LNCaP clone FGC (cell line): ENCODE results near the gene CCDC127.
"Not testable (repeated sequence)": the region's sequence is repeated elsewhere in the genome, so short reads cannot be mapped to it uniquely, and the experiment has no call there.

Source experiments
- DNase-seq: peaks from one replicate; pipeline ENCODE4 v3.0.0-alpha.2; 2011; ENCODE audit warnings: low read depth
- H3K4me3 ChIP-seq: 2 replicates; pipeline ENCODE4 v1.5.1; 2011; ENCODE audit warnings: mild to moderate bottlenecking, low read depth, low read length, control low read depth
- TF ChIP-seq, protein P1 (sequence below): IDR thresholded peaks from 2 replicates; pipeline ENCODE4 v1.5.1; 2012; ENCODE audit warnings: mild to moderate bottlenecking; ENCODE audit not compliant: control insufficient read depth, insufficient read depth; ENCODE audit errors: extremely low read depth

Gene CCDC127, protein sequence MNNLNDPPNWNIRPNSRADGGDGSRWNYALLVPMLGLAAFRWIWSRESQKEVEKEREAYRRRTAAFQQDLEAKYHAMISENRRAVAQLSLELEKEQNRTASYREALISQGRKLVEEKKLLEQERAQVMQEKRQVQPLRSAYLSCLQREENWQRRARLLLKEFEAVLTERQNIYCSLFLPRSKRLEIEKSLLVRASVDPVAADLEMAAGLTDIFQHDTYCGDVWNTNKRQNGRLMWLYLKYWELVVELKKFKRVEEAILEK

GRCh38 chr5:217494-218456, at the start of gene CCDC127, which contains the start of gene SDHA:
CCDC127 (minus strand) TSS chr5:218153; CDS start chr5:216849, 1,304 bp downstream.
SDHA (plus strand) TSS chr5:218320; CDS start chr5:218356, 36 bp downstream.
- peak; percentile 47 for DNase-seq
- TF ChIP-seq, protein P1, sequence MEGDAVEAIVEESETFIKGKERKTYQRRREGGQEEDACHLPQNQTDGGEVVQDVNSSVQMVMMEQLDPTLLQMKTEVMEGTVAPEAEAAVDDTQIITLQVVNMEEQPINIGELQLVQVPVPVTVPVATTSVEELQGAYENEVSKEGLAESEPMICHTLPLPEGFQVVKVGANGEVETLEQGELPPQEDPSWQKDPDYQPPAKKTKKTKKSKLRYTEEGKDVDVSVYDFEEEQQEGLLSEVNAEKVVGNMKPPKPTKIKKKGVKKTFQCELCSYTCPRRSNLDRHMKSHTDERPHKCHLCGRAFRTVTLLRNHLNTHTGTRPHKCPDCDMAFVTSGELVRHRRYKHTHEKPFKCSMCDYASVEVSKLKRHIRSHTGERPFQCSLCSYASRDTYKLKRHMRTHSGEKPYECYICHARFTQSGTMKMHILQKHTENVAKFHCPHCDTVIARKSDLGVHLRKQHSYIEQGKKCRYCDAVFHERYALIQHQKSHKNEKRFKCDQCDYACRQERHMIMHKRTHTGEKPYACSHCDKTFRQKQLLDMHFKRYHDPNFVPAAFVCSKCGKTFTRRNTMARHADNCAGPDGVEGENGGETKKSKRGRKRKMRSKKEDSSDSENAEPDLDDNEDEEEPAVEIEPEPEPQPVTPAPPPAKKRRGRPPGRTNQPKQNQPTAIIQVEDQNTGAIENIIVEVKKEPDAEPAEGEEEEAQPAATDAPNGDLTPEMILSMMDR = peak; percentile 29; the same call in 1 of the 2 replicates
- H3K4me3 ChIP-seq = peak within 1 kb of the TSS; percentile 97

DNA sequence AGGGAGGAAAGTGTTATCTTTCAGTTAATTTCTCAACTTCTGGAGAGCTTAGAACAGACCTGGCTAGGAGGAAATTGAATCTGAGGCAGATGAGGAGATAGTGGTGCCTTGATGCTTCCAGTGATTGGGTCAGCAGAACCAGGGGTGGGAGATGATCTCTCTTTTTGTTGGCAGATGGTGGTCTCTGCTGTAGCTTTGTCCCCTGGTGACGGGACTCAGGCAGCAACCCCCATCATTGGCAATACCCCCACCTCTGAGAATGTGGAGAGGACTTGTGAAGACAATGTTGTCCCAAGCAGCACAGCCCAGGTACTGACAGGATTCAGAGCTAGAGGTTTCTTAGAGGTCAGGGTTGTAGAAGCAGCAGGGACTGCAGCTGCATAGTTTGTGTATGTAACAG, 49.8 kb upstream of the CCDC127 start:
- TF ChIP-seq, protein P1 = no peak
- H3K4me3 ChIP-seq = no peak overlapping the region
- DNase-seq = no peak

DNA sequence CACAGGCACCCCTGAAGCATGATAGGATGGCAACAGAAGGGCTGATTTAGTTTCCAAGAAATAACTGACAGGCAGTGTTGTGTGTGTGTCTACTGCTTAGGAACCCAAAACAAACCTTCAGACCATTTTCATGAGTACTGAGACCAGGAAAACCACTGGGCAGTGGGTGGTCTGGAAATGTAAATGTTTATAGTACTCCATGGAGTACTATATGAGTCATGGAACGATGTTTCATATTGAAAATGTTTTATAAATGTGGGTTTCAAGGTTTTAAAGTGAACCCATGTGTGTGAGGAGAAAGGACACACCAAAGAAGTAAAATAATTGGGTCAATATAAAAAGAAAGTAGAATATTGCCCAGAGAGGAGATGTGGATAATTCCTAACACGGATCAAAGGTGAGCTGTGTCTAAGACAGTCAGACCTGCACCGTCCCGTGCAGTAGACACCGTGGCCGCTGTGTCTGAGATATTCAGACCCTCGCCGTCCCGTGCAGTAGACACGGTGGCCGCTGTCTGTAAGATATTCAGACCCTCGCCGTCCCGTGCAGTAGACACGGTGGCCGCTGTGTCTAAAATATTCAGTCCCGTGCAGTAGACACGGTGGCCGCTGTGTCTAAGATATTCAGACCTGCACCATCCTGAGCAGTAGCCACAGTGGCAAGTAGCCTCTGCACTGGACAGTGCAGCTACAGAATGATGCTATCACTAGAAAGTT, 48.5 kb upstream of the CCDC127 start:
- not testable (repeated sequence) for H3K4me3 ChIP-seq, DNase-seq

- TF ChIP-seq, protein P1 = no peak
- no peak for DNase-seq
- H3K4me3 ChIP-seq = no peak overlapping the region
Observed at GRCh38 chr5:264338-264737, 46.4 kb upstream of the CCDC127 start.

DNA sequence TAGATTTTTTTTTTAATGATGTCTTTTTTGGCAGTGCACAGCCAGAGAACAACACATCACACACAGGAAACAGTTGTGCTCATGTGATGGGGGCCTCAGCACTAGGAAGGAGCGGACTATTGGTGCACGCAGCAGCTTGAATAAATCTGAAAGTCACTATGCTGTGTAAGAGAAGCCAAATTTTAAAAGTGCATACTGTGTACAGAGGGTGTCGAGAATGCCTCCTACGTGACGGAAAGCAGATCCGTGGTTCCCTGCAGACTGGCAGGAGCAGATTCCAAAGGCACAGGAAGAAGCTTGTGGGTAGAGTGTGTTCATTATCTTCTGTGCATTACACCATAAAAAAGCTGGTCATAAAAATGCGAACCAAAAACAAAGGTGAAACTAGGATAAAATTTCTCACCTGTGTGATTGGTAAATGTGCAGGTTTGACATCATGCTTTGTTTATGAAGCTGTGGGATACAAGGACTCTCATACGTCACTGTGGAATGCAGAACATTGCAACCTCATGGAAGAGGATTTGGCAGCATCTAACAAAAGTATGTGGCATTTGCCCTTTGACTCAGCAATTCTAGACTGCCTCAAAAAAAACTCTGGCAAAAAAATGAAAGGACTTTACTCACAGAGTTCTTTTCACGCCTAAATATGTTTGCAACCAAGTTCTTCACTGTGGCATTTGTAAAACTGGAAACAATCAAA, 45.5 kb upstream of the CCDC127 start:
- DNase-seq, H3K4me3 ChIP-seq: not testable (repeated sequence)

- DNase-seq = no peak
- TF ChIP-seq, protein P1 = no peak
- no peak overlapping the region for H3K4me3 ChIP-seq
Observed at GRCh38 chr5:257148-257547, 39.2 kb upstream of the CCDC127 start.

GRCh38 chr5:256347-256746, 38.4 kb upstream of the CCDC127 start:
- H3K4me3 ChIP-seq, DNase-seq: not testable (repeated sequence)

GRCh38 chr5:255116-255515, 37.2 kb upstream of the CCDC127 start:
- not testable (repeated sequence) for DNase-seq, H3K4me3 ChIP-seq

DNA sequence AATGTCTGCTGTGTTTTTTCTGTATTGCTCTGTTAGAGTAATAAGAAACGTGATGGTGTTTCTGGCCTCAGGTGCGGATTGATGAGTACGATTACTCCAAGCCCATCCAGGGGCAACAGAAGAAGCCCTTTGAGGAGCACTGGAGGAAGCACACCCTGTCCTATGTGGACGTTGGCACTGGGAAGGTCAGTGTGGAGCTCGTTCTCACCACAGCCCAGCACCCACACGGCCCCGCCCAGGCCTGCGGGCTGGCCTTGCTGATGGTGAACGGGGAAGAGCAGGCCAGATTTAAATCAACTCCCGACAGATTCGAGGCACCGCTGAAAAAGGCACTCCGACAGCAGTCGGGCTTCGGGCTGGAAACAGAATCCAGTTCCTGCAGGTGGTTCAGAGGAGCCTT, 36.4 kb upstream of the CCDC127 start:
- DNase-seq, H3K4me3 ChIP-seq: not testable (repeated sequence)
